Measurements from ENCODE around the gene GRM3. TPM values are rescaled to one million over a fixed set of nuclear protein-coding genes. Genes with fewer than 3 reads are reported as not detected.

GRM3 gene
- total RNA-seq, 2 experiments from 2014 or later, result not detected

DNA sequence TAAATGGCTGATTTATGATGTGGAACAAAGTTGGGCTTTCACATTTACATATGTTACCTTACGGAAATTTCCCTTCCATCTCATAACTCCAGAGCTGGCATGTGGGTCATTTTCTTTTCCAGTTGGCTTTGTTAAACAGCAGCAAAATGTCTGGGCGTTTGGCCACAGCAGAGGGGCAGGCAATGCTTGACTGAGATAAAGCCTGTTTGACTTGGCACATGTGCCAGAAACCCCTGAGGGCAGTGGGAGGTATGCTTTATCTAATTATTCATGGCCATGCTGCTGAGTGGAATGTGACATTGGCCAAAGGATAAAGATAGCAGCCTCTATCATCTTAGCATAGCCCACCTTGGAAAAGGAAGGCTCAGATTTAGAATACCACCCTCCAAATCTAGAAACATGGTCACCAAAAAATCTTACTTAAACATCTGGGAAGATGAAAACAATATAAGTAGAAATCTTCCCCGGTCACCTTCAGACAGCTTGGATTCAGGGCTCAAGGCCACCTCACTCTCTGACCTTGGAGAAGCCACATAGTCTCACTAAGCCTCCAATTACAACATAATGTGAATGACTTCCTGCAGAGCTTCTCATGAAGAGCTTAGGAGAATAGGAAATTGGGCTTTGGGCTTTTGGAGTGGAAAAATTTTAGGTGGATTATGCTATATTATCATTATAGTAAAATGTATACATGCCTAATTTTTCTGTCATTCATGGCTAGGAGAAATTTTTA is 101.5 kb downstream of the GRM3 start:
- no peak overlapping the region for H3K4me3 ChIP-seq (ENCODE audit: low read depth, low read length, poor library complexity, severe bottlenecking)
- intact Hi-C loops (cut with micrococcal nuclease; ENCODE audit: unreplicated experiment), result no loop called here
- no peaks in the 10 kb centered on the region for H3K4me1 ChIP-seq (ENCODE audit: insufficient read depth, low read length, poor library complexity, severe bottlenecking)
- TF ChIP-seq, protein P1, sequence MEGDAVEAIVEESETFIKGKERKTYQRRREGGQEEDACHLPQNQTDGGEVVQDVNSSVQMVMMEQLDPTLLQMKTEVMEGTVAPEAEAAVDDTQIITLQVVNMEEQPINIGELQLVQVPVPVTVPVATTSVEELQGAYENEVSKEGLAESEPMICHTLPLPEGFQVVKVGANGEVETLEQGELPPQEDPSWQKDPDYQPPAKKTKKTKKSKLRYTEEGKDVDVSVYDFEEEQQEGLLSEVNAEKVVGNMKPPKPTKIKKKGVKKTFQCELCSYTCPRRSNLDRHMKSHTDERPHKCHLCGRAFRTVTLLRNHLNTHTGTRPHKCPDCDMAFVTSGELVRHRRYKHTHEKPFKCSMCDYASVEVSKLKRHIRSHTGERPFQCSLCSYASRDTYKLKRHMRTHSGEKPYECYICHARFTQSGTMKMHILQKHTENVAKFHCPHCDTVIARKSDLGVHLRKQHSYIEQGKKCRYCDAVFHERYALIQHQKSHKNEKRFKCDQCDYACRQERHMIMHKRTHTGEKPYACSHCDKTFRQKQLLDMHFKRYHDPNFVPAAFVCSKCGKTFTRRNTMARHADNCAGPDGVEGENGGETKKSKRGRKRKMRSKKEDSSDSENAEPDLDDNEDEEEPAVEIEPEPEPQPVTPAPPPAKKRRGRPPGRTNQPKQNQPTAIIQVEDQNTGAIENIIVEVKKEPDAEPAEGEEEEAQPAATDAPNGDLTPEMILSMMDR (conservative IDR thresholded peaks at IDR 0.05; ENCODE audit: low read length), result no peak
- no peak for TF ChIP-seq EZH2phosphoT487 (IDR thresholded peaks at IDR 0.05; ENCODE audit: borderline replicate concordance, low read depth, low read length)
- no TSS peak for BruUV-seq (replicated peaks)
- H4K20me1 ChIP-seq (ENCODE audit: insufficient read depth, low read length), result no peaks in the 10 kb centered on the region
- H3K9me3 ChIP-seq (ENCODE audit: low read length), result no peaks in the 10 kb centered on the region
- H3K27ac ChIP-seq (ENCODE audit: low read depth, low read length, poor library complexity, severe bottlenecking), result no peak overlapping the region
- no peak for DNase-seq (ENCODE audit: low spot score)
- H3K36me3 ChIP-seq (ENCODE audit: insufficient read depth, low read length), result no peaks in the 10 kb centered on the region
- H2AFZ ChIP-seq (ENCODE audit: low read length), result no peak overlapping the region
- H3K4me2 ChIP-seq (ENCODE audit: low read length), result no peak overlapping the region
- ChIA-PET POLR2A (interaction anchor here (1.3 kb wide), 1 partner anchor 18 kb away, joined by 3 read pairs; no protein-coding TSS in a partner anchor), CTCF (ENCODE audit: unreplicated experiment) (no interaction called here)
- H3K9me2 ChIP-seq (ENCODE audit: insufficient read depth, low read length), result no peaks in the 10 kb centered on the region
- no peaks in the 10 kb centered on the region for H3K79me2 ChIP-seq (ENCODE audit: insufficient read depth, low read depth, low read length)

DNA sequence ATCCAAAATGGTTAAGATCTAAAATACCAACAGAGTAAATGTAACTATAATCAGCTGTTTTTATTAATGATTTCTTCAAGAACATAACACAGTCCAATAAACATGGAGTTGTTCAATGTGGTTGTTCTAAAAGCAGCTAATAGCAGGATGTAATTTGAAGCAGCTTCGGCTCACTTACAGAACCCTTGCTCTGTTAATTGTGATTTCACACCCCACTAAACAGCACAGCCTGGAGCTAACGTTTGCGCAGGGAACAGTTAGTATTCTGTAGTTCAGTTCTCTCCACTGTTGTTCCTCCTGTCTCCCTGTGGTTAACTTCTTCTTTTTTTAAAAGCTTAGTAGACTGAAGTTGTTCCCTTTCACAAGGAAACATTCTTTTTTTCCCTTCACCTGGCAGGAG is 104.0 kb downstream of the GRM3 start:
- Histone ChIP-seq H3K9me3 (ENCODE audit: low read length) (no peaks in the 10 kb centered on the region), H4K20me1 (ENCODE audit: insufficient read depth, low read length) (no peaks in the 10 kb centered on the region), H3K4me3 (ENCODE audit: low read depth, low read length, poor library complexity, severe bottlenecking) (no peak overlapping the region), H3K27ac (ENCODE audit: low read depth, low read length, poor library complexity, severe bottlenecking) (no peak overlapping the region), H3K4me2 (ENCODE audit: low read length) (no peak overlapping the region), H2AFZ (ENCODE audit: low read length) (no peak overlapping the region), H3K79me2 (ENCODE audit: insufficient read depth, low read depth, low read length) (no peaks in the 10 kb centered on the region), H3K4me1 (ENCODE audit: insufficient read depth, low read length, poor library complexity, severe bottlenecking) (no peaks in the 10 kb centered on the region), H3K36me3 (ENCODE audit: insufficient read depth, low read length) (no peaks in the 10 kb centered on the region), H3K9me2 (ENCODE audit: insufficient read depth, low read length) (no peaks in the 10 kb centered on the region)
- POLR2A ChIA-PET, result interaction anchor here (0.5 to 1.5 kb wide), 5 partner anchors 13 to 180 kb away, joined by 3 to 5 read pairs (median 3); no protein-coding TSS in a partner anchor
- no peak for DNase-seq (ENCODE audit: low spot score)
- BruUV-seq (replicated peaks), result no TSS peak
- TF ChIP-seq, protein P1 (conservative IDR thresholded peaks at IDR 0.05; ENCODE audit: low read length), result no peak
- TF ChIP-seq EZH2phosphoT487 (IDR thresholded peaks at IDR 0.05; ENCODE audit: borderline replicate concordance, low read depth, low read length), result no peak
- CTCF ChIA-PET (ENCODE audit: unreplicated experiment), result no interaction called here
- intact Hi-C loops (cut with micrococcal nuclease; ENCODE audit: unreplicated experiment), result no loop called here

DNA sequence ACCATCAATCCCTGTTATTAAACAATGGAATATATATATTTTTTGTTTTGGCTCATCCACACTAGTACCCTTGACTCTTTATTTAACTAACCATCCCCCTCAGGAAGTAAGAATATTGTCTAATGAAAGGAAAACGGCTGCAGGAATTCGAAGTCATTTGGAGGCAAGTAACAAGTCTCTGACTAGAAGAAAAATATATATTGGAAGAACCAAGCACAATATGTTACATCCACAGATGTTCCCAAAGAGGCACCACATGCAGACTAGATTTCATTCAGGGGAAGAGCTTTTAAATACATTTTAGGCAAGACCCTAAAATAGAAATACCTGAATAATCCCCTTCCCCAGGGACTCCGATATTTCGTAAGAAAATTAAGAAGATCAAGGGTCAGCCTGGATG is 104.5 kb downstream of the GRM3 start:
- TF ChIP-seq EZH2phosphoT487 (IDR thresholded peaks at IDR 0.05; ENCODE audit: borderline replicate concordance, low read depth, low read length), result no peak
- TF ChIP-seq, protein P1 (conservative IDR thresholded peaks at IDR 0.05; ENCODE audit: low read length), result no peak
- intact Hi-C loops (cut with micrococcal nuclease; ENCODE audit: unreplicated experiment), result no loop called here
- no TSS peak for BruUV-seq (replicated peaks)
- Histone ChIP-seq H3K4me2 (ENCODE audit: low read length) (no peak overlapping the region), H3K27ac (ENCODE audit: low read depth, low read length, poor library complexity, severe bottlenecking) (no peak overlapping the region), H3K4me3 (ENCODE audit: low read depth, low read length, poor library complexity, severe bottlenecking) (no peak overlapping the region), H3K36me3 (ENCODE audit: insufficient read depth, low read length) (no peaks in the 10 kb centered on the region), H2AFZ (ENCODE audit: low read length) (no peak overlapping the region), H3K79me2 (ENCODE audit: insufficient read depth, low read depth, low read length) (no peaks in the 10 kb centered on the region), H3K9me3 (ENCODE audit: low read length) (no peaks in the 10 kb centered on the region), H4K20me1 (ENCODE audit: insufficient read depth, low read length) (no peaks in the 10 kb centered on the region), H3K4me1 (ENCODE audit: insufficient read depth, low read length, poor library complexity, severe bottlenecking) (no peaks in the 10 kb centered on the region), H3K9me2 (ENCODE audit: insufficient read depth, low read length) (no peaks in the 10 kb centered on the region)
- ChIA-PET CTCF (ENCODE audit: unreplicated experiment) (no interaction called here), POLR2A (interaction anchor here (0.5 to 1.5 kb wide), 3 partner anchors 13 to 75 kb away, joined by 3 to 5 read pairs (median 4); no protein-coding TSS in a partner anchor)
- DNase-seq (ENCODE audit: low spot score), result no peak

Data from OCI-LY7 (cell line).